K562 (cell line): ENCODE results near the gene ATG7. TPM values are rescaled to one million over a fixed set of nuclear protein-coding genes. Genes with fewer than 3 reads are reported as not detected.

Experiments
- ATAC-seq: fragments of 200-7000 bp; cut with Tn5 transposase; 3 replicates; pipeline ENCODE4 v1.9.1; 2020; ENCODE audit warnings: moderate library complexity
- BruUV-seq: library from RNA; stranded (reverse); fragments of 400-500 nt; replicated peaks from 2 replicates; lab custom pipeline; 2021; lab: Mats Ljungman, UMichigan
- CTCF ChIA-PET: fragments of 300-600 bp; formaldehyde crosslinking; extraction: SDS; loops from one replicate; lab custom pipeline; 2021; ENCODE audit warnings: low intra/inter-chr PET ratio; lab: Yijun Ruan, JAX
- POLR2A ChIA-PET: fragments of 300-600, 350-650 bp; sonication (Branson Sonifier 250); formaldehyde crosslinking; extraction: SDS; loops from one replicate; lab custom pipeline; 2021; ENCODE audit warnings: antibody characterized with exemption, inconsistent platforms; lab: Yijun Ruan, JAX
- DNase-seq, 4 experiments: peaks; one replicate each; pipeline versions ENCODE4 v3.0.0 to v3.0.0-alpha.2; 2011 to 2018; ENCODE audit warnings: low spot score in 3 of 4, mixed read lengths in 3 of 4; ENCODE audit errors: extremely low read depth in 1 of 4
- FAIRE-seq: peaks from 2 replicates; lab custom pipeline; 2011; peaks lifted over from hg19 to GRCh38; lab: Jason Lieb, UNC
- H2AFZ ChIP-seq: 2 replicates; pipeline ENCODE4 v1.6.0; 2011; ENCODE audit warnings: low read depth, low read length, control low read depth, inconsistent platforms
- H3K27ac ChIP-seq: fragments of 200-600 bp; 3 replicates; pipeline ENCODE4 v1.8.0; 2011; ENCODE audit warnings: low read depth, mild to moderate bottlenecking, control low read depth, inconsistent platforms, low read length, moderate library complexity, mixed read lengths; ENCODE audit errors: extremely low read depth
- H3K27me3 ChIP-seq, 2 experiments: fragments of 300-600 bp in 1 of 2; 2 replicates in 1 of 2; 3 replicates in 1 of 2; pipeline versions ENCODE4 v1.6.0 to v1.8.0; 2011; ENCODE audit warnings: inconsistent platforms in 2 of 2, low read length in 2 of 2, mild to moderate bottlenecking in 1 of 2, mixed read lengths in 1 of 2, moderate library complexity in 1 of 2; ENCODE audit not compliant: control insufficient read depth in 2 of 2, insufficient read depth in 2 of 2
- H3K36me3 ChIP-seq: fragments of 300-600 bp; 3 replicates; pipeline ENCODE4 v1.8.0; 2011; ENCODE audit warnings: mild to moderate bottlenecking, low read length, inconsistent platforms; ENCODE audit not compliant: control insufficient read depth, insufficient read depth
- H3K4me1 ChIP-seq, 2 experiments: fragments of 200-600 bp in 1 of 2; replicated peaks in 1 of 2; 2 replicates in 1 of 2; 3 replicates in 1 of 2; pipeline versions ENCODE4 v1.5.1 to v1.8.0; 2011; ENCODE audit warnings: inconsistent platforms in 2 of 2, low read length in 2 of 2, mild to moderate bottlenecking in 1 of 2, mixed read lengths in 1 of 2, moderate library complexity in 1 of 2; ENCODE audit not compliant: control insufficient read depth in 2 of 2, insufficient read depth in 2 of 2
- H3K4me2 ChIP-seq: 2 replicates; pipeline ENCODE4 v1.6.1; 2011; ENCODE audit warnings: low read length, control low read depth, inconsistent platforms, mixed read lengths; ENCODE audit not compliant: insufficient read depth
- H3K4me3 ChIP-seq: fragments of 200-600 bp; sonication (generic), shearing (Covaris generic); 2 replicates; pipeline ENCODE4 v1.5.1; 2016; ENCODE audit warnings: control low read depth, inconsistent platforms
- H3K79me2 ChIP-seq: fragments of 200-600 bp; 3 replicates; pipeline ENCODE4 v1.8.0; 2011; ENCODE audit warnings: low read length, inconsistent platforms; ENCODE audit not compliant: control insufficient read depth, insufficient read depth
- H3K9ac ChIP-seq, 2 experiments: 2 replicates each; pipeline versions ENCODE4 v1.6.0 to v1.6.1; 2011; ENCODE audit warnings: low read depth in 2 of 2, low read length in 2 of 2, control low read depth in 1 of 2, inconsistent platforms in 1 of 2, mild to moderate bottlenecking in 1 of 2, mixed read lengths in 1 of 2; ENCODE audit not compliant: insufficient read depth in 1 of 2
- H3K9me1 ChIP-seq: one replicate; pipeline ENCODE4 v1.6.0; 2011; ENCODE audit warnings: inconsistent platforms, mild to moderate bottlenecking, low read length, moderate library complexity; ENCODE audit not compliant: control insufficient read depth, insufficient read depth
- H3K9me3 ChIP-seq: replicated peaks from 2 replicates; pipeline ENCODE4 v1.5.1; 2011; ENCODE audit warnings: low read depth, low read length, inconsistent platforms; ENCODE audit not compliant: control insufficient read depth, insufficient read depth
- H4K20me1 ChIP-seq: replicated peaks from 2 replicates; pipeline ENCODE4 v1.6.1; 2011; ENCODE audit warnings: low read length, inconsistent platforms, mixed read lengths; ENCODE audit not compliant: control insufficient read depth, insufficient read depth
- BRF1 ChIP-seq: IDR thresholded peaks from 3 replicates; pipeline ENCODE4 v1.6.1; 2011; ENCODE audit warnings: borderline replicate concordance, mild to moderate bottlenecking; ENCODE audit not compliant: insufficient read length; ENCODE audit errors: extremely low read depth
- GATAD2B ChIP-seq: fragments of 450-650 bp; IDR thresholded peaks from 2 replicates; pipeline ENCODE4 v1.6.1; 2017; ENCODE audit warnings: mild to moderate bottlenecking, borderline replicate concordance
- HDAC1 ChIP-seq, 2 experiments: fragments of 450-650 bp; IDR thresholded peaks; 2 replicates each; pipeline ENCODE4 v1.6.1; 2016 to 2017; ENCODE audit warnings: inconsistent platforms in 1 of 2, mild to moderate bottlenecking in 1 of 2, moderate library complexity in 1 of 2
- NCOR1 ChIP-seq: fragments of 450-650 bp; IDR thresholded peaks from 2 replicates; pipeline ENCODE4 v1.6.1; 2016; ENCODE audit warnings: mild to moderate bottlenecking, moderate library complexity
- NFE2 ChIP-seq: IDR thresholded peaks from 2 replicates; pipeline ENCODE4 v1.6.1; 2014; ENCODE audit warnings: antibody characterized with exemption, low read depth
- NONO ChIP-seq, 2 experiments: fragments of 200-400 bp in 1 of 2; fragments of 450-650 bp in 1 of 2; formaldehyde crosslinking in 1 of 2; IDR thresholded peaks; 2 replicates each; pipeline ENCODE4 v1.6.1; 2017; ENCODE audit warnings: low read depth in 2 of 2, mild to moderate bottlenecking in 2 of 2, moderate library complexity in 2 of 2, low read length in 1 of 2
- PCBP1 ChIP-seq: fragments of 200-400 bp; formaldehyde crosslinking; IDR thresholded peaks from 2 replicates; pipeline ENCODE4 v1.6.1; 2018; ENCODE audit warnings: mild to moderate bottlenecking, low read depth, low read length; ENCODE audit not compliant: poor library complexity, severe bottlenecking
- THRB ChIP-seq: fragments of 450-650 bp; formaldehyde crosslinking; conservative IDR thresholded peaks from 2 replicates; pipeline ENCODE4 v1.4.0; 2022; ENCODE audit warnings: mild to moderate bottlenecking, missing genetic modification characterization
- TRIM25 ChIP-seq: fragments of 450-650 bp; IDR thresholded peaks from 2 replicates; pipeline ENCODE4 v1.7.0; 2016; ENCODE audit warnings: borderline replicate concordance
- USF2 ChIP-seq: sonication (generic); formaldehyde crosslinking; IDR thresholded peaks from 2 replicates; pipeline ENCODE4 v1.5.0; 2020; ENCODE audit warnings: missing genetic modification reagents
- ZBTB2 ChIP-seq: fragments of 450-650 bp; IDR thresholded peaks from 2 replicates; pipeline ENCODE4 v1.6.1; 2016; ENCODE audit warnings: antibody characterized with exemption
- ZFP1 ChIP-seq: fragments of 450-650 bp; formaldehyde crosslinking; IDR thresholded peaks from 2 replicates; pipeline ENCODE4 v1.4.0; 2020; ENCODE audit warnings: mild to moderate bottlenecking, mixed read lengths
- ZNF165 ChIP-seq: fragments of 250-450 bp; sonication (Bioruptor Pico); IDR thresholded peaks from 2 replicates; pipeline ENCODE4 v1.4.0; 2020; ENCODE audit warnings: borderline replicate concordance
- ZNF263 ChIP-seq: sonication (generic); formaldehyde crosslinking; IDR thresholded peaks from 2 replicates; pipeline ENCODE4 v1.8.0; 2022; ENCODE audit warnings: mild to moderate bottlenecking, missing genetic modification reagents, borderline replicate concordance
- ZNF445 ChIP-seq: fragments of 250-450 bp; sonication (Bioruptor Pico); IDR thresholded peaks from 2 replicates; pipeline ENCODE4 v1.4.0; 2020; ENCODE audit warnings: low read depth, mild to moderate bottlenecking, moderate library complexity
- WGBS: fragments of 100-300 bp; shearing (Covaris generic); methylation state at CpG from one replicate; pipeline ENCODE4 v1.1.6; 2016; ENCODE audit warnings: low coverage, mixed read lengths; ENCODE audit not compliant: insufficient coverage; ENCODE audit errors: missing lambda C conversion rate; 5-methylcytosine and 5-hydroxymethylcytosine counted together
- in situ Hi-C: fragments of 300-500 bp; cut with MboI; formaldehyde crosslinking; loops from 4 replicates; pipeline ENCODE4 v1.15.0; 2018; ENCODE audit warnings: inconsistent platforms, mixed read lengths
- intact Hi-C: fragments of 100-400 bp; cut with micrococcal nuclease; formaldehyde crosslinking; loops from 2 replicates; pipeline ENCODE4 v1.14.2; 2022
- polyA plus RNA-seq, 8 experiments: library from polyadenylated mRNA; depleted of rRNA in 4 of 8; stranded (reverse) in 5 of 8; unstranded in 3 of 8; fragments of >200 nt; fragmentation: Nextera tagmentation in 2 of 8; fragmentation: Illumina TruSeq in 1 of 8; extraction: Ambion mirVana in 2 of 8; extraction: Trizol in 1 of 8; gene quantifications; 2 replicates each; pipeline versions ENCODE4 v1.2.1 to v1.2.3, GENCODE V29; 2011 to 2014; ENCODE audit warnings: inconsistent platforms in 1 of 8, missing spikeins in 1 of 8
- total RNA-seq, 7 experiments: library from RNA; depleted of rRNA in 6 of 7; stranded (reverse); fragments of >200 nt in 6 of 7; fragmentation: Illumina TruSeq in 2 of 7; extraction: Trizol in 2 of 7; gene quantifications; 2 replicates each; pipeline versions ENCODE4 v1.2.1 to v1.2.3, GENCODE V29; 2011 to 2021; ENCODE audit warnings: low replicate concordance in 1 of 7

Gene ATG7
- total and polyA plus RNA-seq, 9 of the 15 experiments (the other 6 are each of a cell fraction or from before 2014, with no cell fraction given) = 18.3 to 45.3 (median 33.6) TPM

GRCh38 chr3:11373235-11373634 is 101.0 kb downstream of the ATG7 start:
- in situ Hi-C loops = no loop called here
- Histone ChIP-seq H3K9me1 (no peaks in the 10 kb centered on the region), H3K27ac (no peak overlapping the region), H3K9ac (no peak overlapping the region), H4K20me1 (no peaks in the 10 kb centered on the region), H3K27me3 (no peaks in the 10 kb centered on the region), H3K79me2 (no peaks in the 10 kb centered on the region), H3K9me3 (no peaks in the 10 kb centered on the region), H3K4me1 (no peaks in the 10 kb centered on the region), H3K36me3 (no peaks in the 10 kb centered on the region), H3K4me3 (no peak overlapping the region), H3K4me2 (no peak overlapping the region), H2AFZ (no peak overlapping the region)
- BruUV-seq = no TSS peak
- ATAC-seq = no peak
- ChIA-PET CTCF (no interaction called here), POLR2A (interaction anchor here (0.6 kb wide), 1 partner anchor 218 kb away, joined by 4 read pairs; no protein-coding TSS in a partner anchor)
- DNase-seq = no peak
- TF ChIP-seq NFE2 (no peak), TRIM25 (no peak), GATAD2B (no peak), ZFP1 (CRISPR knock-in tag) (no peak), ZNF165 (no peak), HDAC1 (IDR thresholded peaks at IDR 0.05) (no peak), ZNF263 (CRISPR knock-in tag) (no peak), THRB (CRISPR knock-in tag) (no peak), NCOR1 (no peak), BRF1 (no peak), ZNF445 (CRISPR knock-in tag) (no peak), NONO (IDR thresholded peaks at IDR 0.05; ENCODE audit: low read depth in 2 of 2, low read length in 1 of 2) (no peak), PCBP1 (no peak), ZBTB2 (no peak), USF2 (CRISPR knock-in tag) (no peak)
- no peak for FAIRE-seq
- WGBS = 87% methylated on average over 4 of the region's 4 CpGs
- intact Hi-C loops = loop anchor here (10.0 kb wide), 1 partner anchor 462 kb away; no protein-coding TSS in a partner anchor
